HEK293 (cell line): Measurements from ENCODE around the gene EGFLAM.

Source experiments
- CTCF ChIA-PET: fragments of 350-600 bp; formaldehyde crosslinking; extraction: SDS; loops from one replicate; lab custom pipeline; 2021; ENCODE audit warnings: antibody characterized with exemption; lab: Yijun Ruan, JAX
- POLR2A ChIA-PET: fragments of 300-600 bp; formaldehyde crosslinking; extraction: SDS; loops from one replicate; lab custom pipeline; 2020; ENCODE audit warnings: antibody characterized with exemption, inconsistent platforms; lab: Yijun Ruan, JAX
- H3K27ac ChIP-seq: fragments of 200-500 bp; sonication (Bioruptor generic); 2 replicates; pipeline ENCODE4 v1.5.1; 2014; ENCODE audit warnings: low read depth, low read length, control low read depth, inconsistent platforms; ENCODE audit errors: extremely low read depth
- H3K36me3 ChIP-seq, 2 experiments: fragments of 200-500 bp in 1 of 2; sonication (Bioruptor generic) in 1 of 2; 1 replicate in 1 of 2; 2 replicates in 1 of 2; pipeline ENCODE4 v1.5.1; 2014 to 2017; ENCODE audit warnings: inconsistent platforms in 2 of 2, low read length in 2 of 2; ENCODE audit not compliant: control insufficient read depth in 2 of 2, insufficient read depth in 1 of 2
- H3K4me1 ChIP-seq: fragments of 200-500 bp; sonication (Bioruptor generic); 2 replicates; pipeline ENCODE4 v1.5.1; 2014; ENCODE audit warnings: mild to moderate bottlenecking, low read length, inconsistent platforms; ENCODE audit not compliant: control insufficient read depth, insufficient read depth
- H3K4me3 ChIP-seq: 2 replicates; pipeline ENCODE4 v1.5.1; 2011; ENCODE audit warnings: low read depth, mild to moderate bottlenecking, control low read depth, low read length, moderate library complexity
- H3K9me3 ChIP-seq: fragments of 200-500 bp; sonication (Bioruptor generic); 2 replicates; pipeline ENCODE4 v1.5.1; 2014; ENCODE audit warnings: low read depth, low read length, inconsistent platforms; ENCODE audit not compliant: control insufficient read depth, insufficient read depth
- KLF1 ChIP-seq: fragments of 450-650 bp; formaldehyde crosslinking; IDR thresholded peaks from 2 replicates; pipeline ENCODE4 v1.5.1; 2016; ENCODE audit warnings: missing biosample characterization, missing genetic modification characterization
- SCRT1 ChIP-seq: fragments of 450-650 bp; formaldehyde crosslinking; IDR thresholded peaks from 2 replicates; pipeline ENCODE4 v1.5.1; 2016; ENCODE audit warnings: missing biosample characterization, missing genetic modification characterization, borderline replicate concordance
- SCRT2 ChIP-seq: fragments of 450-650 bp; formaldehyde crosslinking; IDR thresholded peaks from 2 replicates; pipeline ENCODE4 v1.5.1; 2016; ENCODE audit warnings: missing biosample characterization, missing genetic modification characterization
- SP7 ChIP-seq: fragments of 450-650 bp; formaldehyde crosslinking; IDR thresholded peaks from 2 replicates; pipeline ENCODE4 v1.5.1; 2016; ENCODE audit warnings: missing biosample characterization, missing genetic modification characterization
- TRIM28 ChIP-seq: IDR thresholded peaks from 2 replicates; pipeline ENCODE4 v1.6.1; 2011; ENCODE audit warnings: low read length, control low read depth, borderline replicate concordance
- ZBTB20 ChIP-seq: fragments of 450-650 bp; formaldehyde crosslinking; IDR thresholded peaks from 2 replicates; pipeline ENCODE4 v1.5.1; 2016; ENCODE audit warnings: missing biosample characterization, missing genetic modification characterization
- ZBTB44 ChIP-seq: fragments of 450-650 bp; IDR thresholded peaks from 2 replicates; pipeline ENCODE4 v1.5.1; 2018; ENCODE audit warnings: missing biosample characterization, mild to moderate bottlenecking, missing genetic modification characterization
- ZIC2 ChIP-seq: fragments of 450-650 bp; formaldehyde crosslinking; IDR thresholded peaks from 2 replicates; pipeline ENCODE4 v1.5.1; 2016; ENCODE audit warnings: missing biosample characterization, missing genetic modification characterization
- ZNF184 ChIP-seq: fragments of 450-650 bp; IDR thresholded peaks from 2 replicates; pipeline ENCODE4 v1.5.1; 2018; ENCODE audit warnings: missing biosample characterization, mild to moderate bottlenecking, missing genetic modification characterization
- ZNF211 ChIP-seq: fragments of 450-650 bp; formaldehyde crosslinking; IDR thresholded peaks from 2 replicates; pipeline ENCODE4 v1.5.1; 2016; ENCODE audit warnings: low read depth, missing biosample characterization, missing genetic modification characterization
- ZNF239 ChIP-seq: fragments of 450-650 bp; formaldehyde crosslinking; IDR thresholded peaks from 2 replicates; pipeline ENCODE4 v1.5.1; 2016; ENCODE audit warnings: missing biosample characterization, missing genetic modification characterization
- ZNF274 ChIP-seq, 2 experiments: fragments of 200-500 bp in 1 of 2; fragments of 450-650 bp in 1 of 2; sonication (Bioruptor generic) in 1 of 2; formaldehyde crosslinking in 1 of 2; IDR thresholded peaks; 2 replicates each; pipeline versions ENCODE4 v1.5.1 to v1.6.1; 2014 to 2016; ENCODE audit warnings: borderline replicate concordance in 1 of 2, inconsistent platforms in 1 of 2, low read length in 1 of 2, missing biosample characterization in 1 of 2, missing genetic modification characterization in 1 of 2
- ZNF341 ChIP-seq: fragments of 450-650 bp; formaldehyde crosslinking; IDR thresholded peaks from 2 replicates; pipeline ENCODE4; 2016; ENCODE audit warnings: low read depth, missing biosample characterization, missing genetic modification characterization
- ZNF585B ChIP-seq: fragments of 450-650 bp; formaldehyde crosslinking; IDR thresholded peaks from 2 replicates; pipeline ENCODE4 v1.5.1; 2016; ENCODE audit warnings: missing biosample characterization, missing genetic modification characterization
- ZNF600 ChIP-seq: fragments of 450-650 bp; formaldehyde crosslinking; IDR thresholded peaks from 2 replicates; pipeline ENCODE4 v1.5.1; 2016; ENCODE audit warnings: missing biosample characterization, missing genetic modification characterization
- ZNF629 ChIP-seq: fragments of 450-650 bp; formaldehyde crosslinking; IDR thresholded peaks from 2 replicates; pipeline ENCODE4 v1.5.1; 2017; ENCODE audit warnings: missing biosample characterization, missing genetic modification characterization
- ZNF654 ChIP-seq: fragments of 450-650 bp; formaldehyde crosslinking; IDR thresholded peaks from 2 replicates; pipeline ENCODE4 v1.5.1; 2016; ENCODE audit warnings: low read depth, missing biosample characterization, missing genetic modification characterization
- ZNF660 ChIP-seq: fragments of 450-650 bp; IDR thresholded peaks from 2 replicates; pipeline ENCODE4 v1.5.1; 2018; ENCODE audit warnings: missing biosample characterization, mild to moderate bottlenecking, missing genetic modification characterization
- ZNF670 ChIP-seq: fragments of 450-650 bp; formaldehyde crosslinking; IDR thresholded peaks from 2 replicates; pipeline ENCODE4 v1.5.1; 2016; ENCODE audit warnings: missing biosample characterization, missing genetic modification characterization, low read depth
- ZNF830 ChIP-seq: fragments of 450-650 bp; IDR thresholded peaks from 2 replicates; pipeline ENCODE4 v1.5.0; 2018; ENCODE audit warnings: missing biosample characterization, missing genetic modification characterization, low read depth, mild to moderate bottlenecking, moderate library complexity
- ZSCAN4 ChIP-seq: fragments of 450-650 bp; formaldehyde crosslinking; IDR thresholded peaks from 2 replicates; pipeline ENCODE4 v1.5.1; 2017; ENCODE audit warnings: missing biosample characterization, missing genetic modification characterization
- TF ChIP-seq, protein P1 (sequence below): fragments of 450-650 bp; formaldehyde crosslinking; IDR thresholded peaks from 2 replicates; pipeline ENCODE4 v1.5.1; 2016; ENCODE audit warnings: missing biosample characterization, missing genetic modification characterization
- TF ChIP-seq, protein P2 (sequence below): fragments of 450-650 bp; formaldehyde crosslinking; IDR thresholded peaks from 2 replicates; pipeline ENCODE4 v1.5.1; 2017; ENCODE audit warnings: missing biosample characterization, missing genetic modification characterization

The EGFLAM gene

GRCh38 chr5:38259809-38260160, 1.4 kb downstream of the EGFLAM start:
- H3K4me1 ChIP-seq = peaks cover 5% of the 10 kb centered on the region; the same call in 1 of the 2 replicates
- CTCF ChIA-PET = interaction anchor here (0.6 to 2.3 kb wide), 3 partner anchors 11 to 209 kb away, joined by 3 to 16 read pairs (median 5); no protein-coding TSS in a partner anchor

GRCh38 chr5:38263983-38264382, 5.6 kb downstream of the EGFLAM start:
- POLR2A ChIA-PET = interaction anchor here (0.6 kb wide), 1 partner anchor 444 kb away, joined by 11 read pairs; no protein-coding TSS in a partner anchor
- H3K27ac ChIP-seq = no peak overlapping the region
- TF ChIP-seq ZNF211 (no peak), ZIC2 (peak; percentile 50)
- H3K36me3 ChIP-seq = no peaks in the 10 kb centered on the region
- H3K4me3 ChIP-seq = no peak overlapping the region
- H3K9me3 ChIP-seq = no peaks in the 10 kb centered on the region
- peaks cover 12% of the 10 kb centered on the region; the same call in 1 of the 2 replicates for H3K4me1 ChIP-seq
- CTCF ChIA-PET = interaction anchor here (0.6 to 4.2 kb wide), 13 partner anchors 10 to 898 kb away, joined by 3 to 52 read pairs (median 6); no protein-coding TSS in a partner anchor

More at GRCh38 chr5:38259809-38260160, 1.4 kb downstream of the EGFLAM start:
- peak; percentile 80 for TF ChIP-seq SCRT2
- peak; percentile 25; the same call in 1 of the 2 replicates for TF ChIP-seq SCRT1 (tag by site-specific recombination)
- no peak for TF ChIP-seq TRIM28
- TF ChIP-seq, all 188 proteins: peak for 2
- Histone ChIP-seq H3K9me3 (no peaks in the 10 kb centered on the region), H3K27ac (no peak overlapping the region), H3K36me3 (no peaks in the 10 kb centered on the region), H3K4me3 (no peak overlapping the region)
- POLR2A ChIA-PET = no interaction called here

GRCh38 chr5:38265546-38266179, 7.3 kb downstream of the EGFLAM start:
- Histone ChIP-seq H3K4me3 (no peak overlapping the region), H3K9me3 (no peaks in the 10 kb centered on the region), H3K4me1 (peaks cover 10% of the 10 kb centered on the region; the same call in 1 of the 2 replicates), H3K36me3 (no peaks in the 10 kb centered on the region), H3K27ac (no peak overlapping the region)
- CTCF ChIA-PET = interaction anchor here (0.6 to 4.2 kb wide), 50 partner anchors 8 to 1182 kb away, joined by 3 to 52 read pairs (median 5); no protein-coding TSS in a partner anchor
- POLR2A ChIA-PET = no interaction called here
- TF ChIP-seq ZNF830 (tag by site-specific recombination) = no peak
- TF ChIP-seq ZNF239 (tag by site-specific recombination) = no peak
- peak; percentile 83; the same call in 1 of the 2 replicates for TF ChIP-seq SCRT1 (tag by site-specific recombination)
- TF ChIP-seq SP7 (tag by site-specific recombination) = peak; percentile 19; the same call in 1 of the 2 replicates
- TF ChIP-seq ZNF184 (tag by site-specific recombination) = no peak
- no peak for TF ChIP-seq ZNF585B
- TF ChIP-seq ZNF600 (tag by site-specific recombination) = no peak
- peak; percentile 56 for TF ChIP-seq ZBTB20
- TF ChIP-seq ZNF341 = no peak
- TF ChIP-seq ZNF670 (tag by site-specific recombination) = no peak
- peak; percentile 91 for TF ChIP-seq SCRT2
- no peak for TF ChIP-seq ZNF629
- TF ChIP-seq KLF1 = peak; percentile 38; the same call in 1 of the 2 replicates
- TF ChIP-seq ZNF274 (IDR thresholded peaks at IDR 0.05; ENCODE audit: low read length) = no peak
- no peak for TF ChIP-seq ZNF274 (tag by site-specific recombination; IDR thresholded peaks at IDR 0.05; ENCODE audit: borderline replicate concordance)
- TF ChIP-seq ZNF660 (tag by site-specific recombination) = peak; percentile 70
- TF ChIP-seq ZBTB44 (tag by site-specific recombination) = 0 out of 2 replicates have a peak, but pooled peaks have one; percentile 25
- no peak for TF ChIP-seq ZSCAN4 (tag by site-specific recombination)
- peak; percentile 46 for TF ChIP-seq ZNF654
- TF ChIP-seq, protein P1, sequence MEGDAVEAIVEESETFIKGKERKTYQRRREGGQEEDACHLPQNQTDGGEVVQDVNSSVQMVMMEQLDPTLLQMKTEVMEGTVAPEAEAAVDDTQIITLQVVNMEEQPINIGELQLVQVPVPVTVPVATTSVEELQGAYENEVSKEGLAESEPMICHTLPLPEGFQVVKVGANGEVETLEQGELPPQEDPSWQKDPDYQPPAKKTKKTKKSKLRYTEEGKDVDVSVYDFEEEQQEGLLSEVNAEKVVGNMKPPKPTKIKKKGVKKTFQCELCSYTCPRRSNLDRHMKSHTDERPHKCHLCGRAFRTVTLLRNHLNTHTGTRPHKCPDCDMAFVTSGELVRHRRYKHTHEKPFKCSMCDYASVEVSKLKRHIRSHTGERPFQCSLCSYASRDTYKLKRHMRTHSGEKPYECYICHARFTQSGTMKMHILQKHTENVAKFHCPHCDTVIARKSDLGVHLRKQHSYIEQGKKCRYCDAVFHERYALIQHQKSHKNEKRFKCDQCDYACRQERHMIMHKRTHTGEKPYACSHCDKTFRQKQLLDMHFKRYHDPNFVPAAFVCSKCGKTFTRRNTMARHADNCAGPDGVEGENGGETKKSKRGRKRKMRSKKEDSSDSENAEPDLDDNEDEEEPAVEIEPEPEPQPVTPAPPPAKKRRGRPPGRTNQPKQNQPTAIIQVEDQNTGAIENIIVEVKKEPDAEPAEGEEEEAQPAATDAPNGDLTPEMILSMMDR (tag by site-specific recombination) = peak; percentile 57
- TF ChIP-seq, protein P2, sequence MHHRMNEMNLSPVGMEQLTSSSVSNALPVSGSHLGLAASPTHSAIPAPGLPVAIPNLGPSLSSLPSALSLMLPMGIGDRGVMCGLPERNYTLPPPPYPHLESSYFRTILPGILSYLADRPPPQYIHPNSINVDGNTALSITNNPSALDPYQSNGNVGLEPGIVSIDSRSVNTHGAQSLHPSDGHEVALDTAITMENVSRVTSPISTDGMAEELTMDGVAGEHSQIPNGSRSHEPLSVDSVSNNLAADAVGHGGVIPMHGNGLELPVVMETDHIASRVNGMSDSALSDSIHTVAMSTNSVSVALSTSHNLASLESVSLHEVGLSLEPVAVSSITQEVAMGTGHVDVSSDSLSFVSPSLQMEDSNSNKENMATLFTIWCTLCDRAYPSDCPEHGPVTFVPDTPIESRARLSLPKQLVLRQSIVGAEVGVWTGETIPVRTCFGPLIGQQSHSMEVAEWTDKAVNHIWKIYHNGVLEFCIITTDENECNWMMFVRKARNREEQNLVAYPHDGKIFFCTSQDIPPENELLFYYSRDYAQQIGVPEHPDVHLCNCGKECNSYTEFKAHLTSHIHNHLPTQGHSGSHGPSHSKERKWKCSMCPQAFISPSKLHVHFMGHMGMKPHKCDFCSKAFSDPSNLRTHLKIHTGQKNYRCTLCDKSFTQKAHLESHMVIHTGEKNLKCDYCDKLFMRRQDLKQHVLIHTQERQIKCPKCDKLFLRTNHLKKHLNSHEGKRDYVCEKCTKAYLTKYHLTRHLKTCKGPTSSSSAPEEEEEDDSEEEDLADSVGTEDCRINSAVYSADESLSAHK = no peak
